H9 (cell line): Measurements from ENCODE around the gene TAF4. TPM values are rescaled to one million over a fixed set of nuclear protein-coding genes. Genes with fewer than 3 reads are reported as not detected.

ENCODE experiments used
- DNase-seq: peaks from one replicate; pipeline ENCODE4 v3.0.0-alpha.2; 2017
- H2AFZ ChIP-seq: one replicate; pipeline ENCODE4 v1.6.1; 2013; ENCODE audit warnings: mild to moderate bottlenecking, low read length, control low read depth, moderate library complexity
- H2AK5ac ChIP-seq: 2 replicates; pipeline ENCODE4 v1.6.1; 2013; ENCODE audit warnings: low read length, control low read depth, mixed read lengths; ENCODE audit not compliant: insufficient read length
- H2BK120ac ChIP-seq: one replicate; pipeline ENCODE4 v1.6.1; 2013; ENCODE audit warnings: low read depth, mild to moderate bottlenecking, low read length, control low read depth, inconsistent platforms; ENCODE audit not compliant: poor library complexity, severe bottlenecking
- H2BK12ac ChIP-seq: 2 replicates; pipeline ENCODE4 v1.6.1; 2013; ENCODE audit warnings: low read length, control low read depth, mixed read lengths, low read depth; ENCODE audit not compliant: insufficient read length
- H2BK15ac ChIP-seq: 2 replicates; pipeline ENCODE4 v1.6.1; 2013; ENCODE audit warnings: low read depth, low read length, control low read depth
- H2BK20ac ChIP-seq: one replicate; pipeline ENCODE4 v1.6.1; 2013; ENCODE audit warnings: low read depth, mild to moderate bottlenecking, low read length, control low read depth, inconsistent platforms; ENCODE audit not compliant: poor library complexity, severe bottlenecking
- H2BK5ac ChIP-seq: 2 replicates; pipeline ENCODE4 v1.6.1; 2013; ENCODE audit warnings: low read length, control low read depth, mixed read lengths; ENCODE audit not compliant: insufficient read length
- H3K14ac ChIP-seq: 2 replicates; pipeline ENCODE4 v1.6.1; 2013; ENCODE audit warnings: low read length, control low read depth; ENCODE audit not compliant: insufficient read depth
- H3K18ac ChIP-seq: 2 replicates; pipeline ENCODE4 v1.6.1; 2013; ENCODE audit warnings: low read depth, mild to moderate bottlenecking, mixed read lengths, low read length, control low read depth; ENCODE audit not compliant: insufficient read length
- H3K23ac ChIP-seq: 2 replicates; pipeline ENCODE4 v1.6.1; 2013; ENCODE audit warnings: low read length, control low read depth, mixed read lengths, low read depth; ENCODE audit not compliant: insufficient read length
- H3K23me2 ChIP-seq: 2 replicates; pipeline ENCODE4 v1.6.1; 2013; ENCODE audit warnings: low read depth, mild to moderate bottlenecking, mixed read lengths, low read length, control low read depth; ENCODE audit not compliant: insufficient read length, poor library complexity, severe bottlenecking
- H3K27ac ChIP-seq: 2 replicates; pipeline ENCODE4 v1.5.1; 2013; ENCODE audit warnings: low read length, control low read depth, mixed read lengths, low read depth; ENCODE audit not compliant: insufficient read length
- H3K27me3 ChIP-seq: 2 replicates; pipeline ENCODE4 v1.6.1; 2013; ENCODE audit warnings: low read length, control low read depth, inconsistent platforms; ENCODE audit not compliant: insufficient read depth
- H3K4ac ChIP-seq: 2 replicates; pipeline ENCODE4 v1.6.1; 2013; ENCODE audit warnings: low read depth, mild to moderate bottlenecking, control low read depth, inconsistent platforms, low read length, moderate library complexity
- H3K4me1 ChIP-seq: 2 replicates; pipeline ENCODE4 v1.6.1; 2013; ENCODE audit warnings: low read length, control low read depth, inconsistent platforms; ENCODE audit not compliant: insufficient read depth
- H3K4me2 ChIP-seq: 2 replicates; pipeline ENCODE4 v1.6.1; 2013; ENCODE audit warnings: low read length, control low read depth, mixed read lengths; ENCODE audit not compliant: insufficient read length, insufficient read depth
- H3K56ac ChIP-seq: 2 replicates; pipeline ENCODE4 v1.6.1; 2013; ENCODE audit warnings: low read depth, mild to moderate bottlenecking, mixed read lengths, low read length, control low read depth; ENCODE audit not compliant: insufficient read length
- H3K79me1 ChIP-seq: 2 replicates; pipeline ENCODE4 v1.6.1; 2013; ENCODE audit warnings: low read depth, mild to moderate bottlenecking, moderate library complexity, low read length, control low read depth, inconsistent platforms; ENCODE audit not compliant: insufficient read depth, poor library complexity, severe bottlenecking
- H3K79me2 ChIP-seq: 2 replicates; pipeline ENCODE4 v1.6.1; 2013; ENCODE audit warnings: low read length, control low read depth, inconsistent platforms; ENCODE audit not compliant: insufficient read depth
- H3K9ac ChIP-seq: 2 replicates; pipeline ENCODE4 v1.6.1; 2013; ENCODE audit warnings: low read length, control low read depth, mixed read lengths; ENCODE audit not compliant: insufficient read length; ENCODE audit errors: extremely low read depth
- H3K9me3 ChIP-seq: one replicate; pipeline ENCODE4 v1.6.1; 2013; ENCODE audit warnings: low read depth, low read length, inconsistent platforms; ENCODE audit not compliant: control insufficient read depth
- H3T11ph ChIP-seq: one replicate; pipeline ENCODE4 v1.6.1; 2013; ENCODE audit warnings: mild to moderate bottlenecking, low read length, control low read depth, inconsistent platforms
- H4K20me1 ChIP-seq: one replicate; pipeline ENCODE4 v1.6.1; 2013; ENCODE audit not compliant: control insufficient read depth, insufficient read length, insufficient read depth
- H4K5ac ChIP-seq: 2 replicates; pipeline ENCODE4 v1.6.1; 2013; ENCODE audit warnings: low read depth, mild to moderate bottlenecking, mixed read lengths, low read length, control low read depth; ENCODE audit not compliant: insufficient read length
- H4K8ac ChIP-seq: replicated peaks from 2 replicates; pipeline ENCODE4 v1.6.1; 2013; ENCODE audit warnings: low read length, control low read depth, mixed read lengths, low read depth; ENCODE audit not compliant: insufficient read length
- H4K91ac ChIP-seq: 2 replicates; pipeline ENCODE4 v1.6.1; 2013; ENCODE audit warnings: low read depth, mild to moderate bottlenecking, moderate library complexity, mixed read lengths, low read length, control low read depth; ENCODE audit not compliant: insufficient read length
- H3K27ac Mint-ChIP-seq, 3 experiments: 2 replicates in 2 of 3; 3 replicates in 1 of 3; pipeline ENCODE4 v1.8.0; 2020 to 2021; ENCODE audit warnings: mixed read lengths in 3 of 3, mild to moderate bottlenecking in 1 of 3, moderate library complexity in 1 of 3
- H3K27me3 Mint-ChIP-seq: 2 replicates; pipeline ENCODE4 v1.8.0; 2021; ENCODE audit warnings: low read depth, mild to moderate bottlenecking, moderate library complexity, mixed read lengths
- H3K36me3 Mint-ChIP-seq, 3 experiments: 2 replicates in 2 of 3; 3 replicates in 1 of 3; pipeline ENCODE4 v1.8.0; 2020 to 2021; ENCODE audit warnings: low read depth in 3 of 3, mixed read lengths in 3 of 3; ENCODE audit not compliant: insufficient read depth in 1 of 3
- H3K4me1 Mint-ChIP-seq, 2 experiments: 2 replicates each; pipeline ENCODE4 v1.8.0; 2020; ENCODE audit warnings: mixed read lengths in 2 of 2
- H3K4me3 Mint-ChIP-seq, 2 experiments: 2 replicates in 1 of 2; 3 replicates in 1 of 2; pipeline ENCODE4 v1.8.0; 2020 to 2021; ENCODE audit warnings: mild to moderate bottlenecking in 2 of 2, mixed read lengths in 2 of 2, moderate library complexity in 1 of 2
- H3K9me3 Mint-ChIP-seq, 2 experiments: 2 replicates in 1 of 2; 3 replicates in 1 of 2; pipeline ENCODE4 v1.8.0; 2020; ENCODE audit warnings: mild to moderate bottlenecking in 2 of 2, mixed read lengths in 2 of 2, moderate library complexity in 1 of 2
- CTCF ChIP-seq: fragments of 200-600 bp; sonication (generic); conservative IDR thresholded peaks from 3 replicates; pipeline ENCODE4 v1.8.0; 2021; ENCODE audit warnings: antibody characterized with exemption, mild to moderate bottlenecking
- WGBS: extraction: QIAGEN DNeasy Blood & Tissue Kit; methylation state at CpG from one replicate; pipeline ENCODE4 v1.1.7; 2013; ENCODE audit warnings: missing lambda C conversion rate, low lambda C conversion rate, mixed read lengths; ENCODE audit not compliant: insufficient read length; ENCODE audit errors: extremely low coverage; 5-methylcytosine and 5-hydroxymethylcytosine counted together
- total RNA-seq: library from RNA; stranded (reverse); gene quantifications from 2 replicates; pipeline ENCODE4 v1.2.1, GENCODE V29; 2021

The TAF4 gene
- total RNA-seq, 1 experiment from 2014 or later = 30.8 TPM

DNA sequence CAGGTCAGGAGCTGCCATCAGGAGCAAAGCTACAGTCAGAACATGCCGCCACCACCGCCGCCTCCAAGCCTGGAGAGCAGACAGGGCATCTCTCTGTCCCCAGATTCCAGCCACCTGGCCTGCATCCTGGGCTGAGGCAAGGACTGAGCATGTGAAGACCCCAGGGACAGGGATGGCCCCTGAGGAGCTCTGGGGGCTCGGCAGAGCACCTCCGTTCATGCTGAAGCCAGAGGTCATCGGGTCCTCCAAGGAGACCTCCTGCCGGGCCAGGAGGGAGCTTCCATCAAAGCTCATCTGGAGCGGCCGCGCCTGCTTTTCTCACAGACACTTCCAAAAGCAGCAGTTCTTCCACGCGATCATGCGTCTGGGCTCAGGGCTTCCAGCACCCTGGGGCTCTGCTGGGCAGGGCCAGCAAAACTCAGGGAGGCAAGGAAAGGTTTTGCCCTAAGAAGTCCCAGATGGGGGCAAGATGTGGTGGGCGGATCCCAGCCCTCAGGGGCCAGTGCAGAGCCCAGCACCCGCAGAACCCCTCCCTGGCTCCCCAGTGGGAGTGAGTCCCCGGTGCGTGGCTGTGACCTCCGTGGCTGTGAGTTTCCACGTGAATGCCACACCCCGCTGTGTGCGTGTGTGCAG lies 138.4 kb downstream of the TAF4 start:
- Histone ChIP-seq H4K5ac (no peak overlapping the region), H4K20me1 (no peaks in the 10 kb centered on the region), H2BK12ac (no peak overlapping the region), H3K79me2 (no peaks in the 10 kb centered on the region), H3K56ac (no peak overlapping the region), H3K27me3 (no peaks in the 10 kb centered on the region; the same call in 1 of the 2 replicates), H3K27ac (no peak overlapping the region), H3K18ac (no peak overlapping the region), H2BK15ac (no peak overlapping the region), H3K79me1 (no peaks in the 10 kb centered on the region), H3K4me1 (no peaks in the 10 kb centered on the region), H2BK120ac (no peak overlapping the region), H2BK5ac (no peak overlapping the region), H2AK5ac (no peak overlapping the region), H3K9me3 (no peaks in the 10 kb centered on the region), H3T11ph (no peak overlapping the region), H4K8ac (no peak overlapping the region), H3K4ac (no peak overlapping the region), H3K23me2 (no peaks in the 10 kb centered on the region), H3K23ac (no peak overlapping the region), H2BK20ac (no peak overlapping the region), H3K9ac (no peak overlapping the region), H2AFZ (no peak overlapping the region), H3K4me2 (no peak overlapping the region), H3K14ac (no peak overlapping the region), H4K91ac (no peak overlapping the region)
- H3K27ac Mint-ChIP-seq = no peak overlapping the region
- peaks cover 0 to 4% (median 2%) of the 10 kb centered on the region in 3 experiments; a peak in 3 of 7 replicates for H3K36me3 Mint-ChIP-seq
- WGBS = no CpG with 5 or more reads among the region's 21 CpGs
- no peak overlapping the region for H3K4me3 Mint-ChIP-seq
- H3K27me3 Mint-ChIP-seq = no peaks in the 10 kb centered on the region; the same call in none of the 2 replicates
- TF ChIP-seq CTCF = no peak
- no peaks in the 10 kb centered on the region for H3K4me1 Mint-ChIP-seq
- no peak for DNase-seq
- H3K9me3 Mint-ChIP-seq = 0 out of 5 replicates have a peak, but pooled peaks cover 0 to 2% of the 10 kb centered on the region in 2 experiments
